ENCODE measurements around the gene UROS. TPM values are rescaled to one million over a fixed set of nuclear protein-coding genes. Genes with fewer than 3 reads are reported as not detected.

UROS gene
- total and polyA plus RNA-seq, 2 donors (not counting 3 experiments of a cell fraction or from before 2014, with no cell fraction given), result 38.4 to 42.0 TPM

DNA sequence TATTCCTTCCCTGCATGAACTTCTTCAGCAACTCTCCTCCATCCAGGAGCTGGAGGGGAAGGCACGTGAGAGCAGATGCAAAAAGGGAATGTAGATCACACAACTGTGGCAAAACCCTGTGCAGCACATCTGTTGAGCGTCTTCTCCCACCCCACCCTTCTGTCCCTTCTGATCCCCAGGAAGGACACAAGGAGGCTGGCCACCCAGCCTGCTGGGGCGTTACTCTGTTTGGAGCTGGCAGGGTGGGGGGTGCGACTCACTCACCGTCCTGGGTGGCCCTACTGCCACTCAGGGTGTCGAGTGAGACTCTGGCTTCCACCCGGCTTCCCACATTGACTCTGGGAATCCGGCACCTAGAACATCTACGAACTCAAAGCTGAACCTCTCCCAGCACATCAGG, 37.3 kb downstream of the UROS start:
- ChIA-PET CTCF (no interaction called here), POLR2A (no interaction called here)
- no TSS peak for BruUV-seq (replicated peaks)
- no peaks in the 10 kb centered on the region for H3K9me1 ChIP-seq (replicated peaks; ENCODE audit: control insufficient read depth, extremely low read depth, insufficient read depth, low read length)
- FAIRE-seq (no peak), DNase-seq (ENCODE audit: low read depth, low spot score) (no peak)
- no peaks in the 10 kb centered on the region for H4K20me1 ChIP-seq (replicated peaks; ENCODE audit: control insufficient read depth, extremely low read depth, insufficient read depth, low read length)
- no peak overlapping the region for H3K9ac ChIP-seq (replicated peaks; ENCODE audit: extremely low read depth, insufficient read depth, low read length)
- H3K4me3 ChIP-seq (replicated peaks in 1 of 3; ENCODE audit: insufficient read depth in 1 of 3, low read depth in 1 of 3, low read length in 3 of 3), result no peak overlapping the region
- no peaks in the 10 kb centered on the region for H3K4me1 ChIP-seq (ENCODE audit: control insufficient read depth, extremely low read depth, insufficient read depth, low read length)
- TF ChIP-seq POLR2A (IDR thresholded peaks at IDR 0.05; ENCODE audit: low read depth, low read length), result no peak
- TF ChIP-seq EZH2 (IDR thresholded peaks at IDR 0.05; ENCODE audit: borderline replicate concordance, low read depth, low read length, severe bottlenecking), result no peak
- TF ChIP-seq, protein P1, sequence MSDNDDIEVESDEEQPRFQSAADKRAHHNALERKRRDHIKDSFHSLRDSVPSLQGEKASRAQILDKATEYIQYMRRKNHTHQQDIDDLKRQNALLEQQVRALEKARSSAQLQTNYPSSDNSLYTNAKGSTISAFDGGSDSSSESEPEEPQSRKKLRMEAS (IDR thresholded peaks at IDR 0.05; ENCODE audit: insufficient read depth, insufficient read length), result no peak
- TF ChIP-seq, protein P2, sequence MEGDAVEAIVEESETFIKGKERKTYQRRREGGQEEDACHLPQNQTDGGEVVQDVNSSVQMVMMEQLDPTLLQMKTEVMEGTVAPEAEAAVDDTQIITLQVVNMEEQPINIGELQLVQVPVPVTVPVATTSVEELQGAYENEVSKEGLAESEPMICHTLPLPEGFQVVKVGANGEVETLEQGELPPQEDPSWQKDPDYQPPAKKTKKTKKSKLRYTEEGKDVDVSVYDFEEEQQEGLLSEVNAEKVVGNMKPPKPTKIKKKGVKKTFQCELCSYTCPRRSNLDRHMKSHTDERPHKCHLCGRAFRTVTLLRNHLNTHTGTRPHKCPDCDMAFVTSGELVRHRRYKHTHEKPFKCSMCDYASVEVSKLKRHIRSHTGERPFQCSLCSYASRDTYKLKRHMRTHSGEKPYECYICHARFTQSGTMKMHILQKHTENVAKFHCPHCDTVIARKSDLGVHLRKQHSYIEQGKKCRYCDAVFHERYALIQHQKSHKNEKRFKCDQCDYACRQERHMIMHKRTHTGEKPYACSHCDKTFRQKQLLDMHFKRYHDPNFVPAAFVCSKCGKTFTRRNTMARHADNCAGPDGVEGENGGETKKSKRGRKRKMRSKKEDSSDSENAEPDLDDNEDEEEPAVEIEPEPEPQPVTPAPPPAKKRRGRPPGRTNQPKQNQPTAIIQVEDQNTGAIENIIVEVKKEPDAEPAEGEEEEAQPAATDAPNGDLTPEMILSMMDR (IDR thresholded peaks at IDR 0.05; ENCODE audit: extremely low read depth in 1 of 2, insufficient read depth in 1 of 2, low read depth in 1 of 2, low read length in 2 of 2), result no peak
- no peak for TF ChIP-seq POLR2AphosphoS5 (IDR thresholded peaks at IDR 0.05; ENCODE audit: insufficient read depth, low read depth, low read length)
- no peak for TF ChIP-seq GATA2 (IDR thresholded peaks at IDR 0.05; ENCODE audit: insufficient read depth, insufficient read length, low read depth, low read length)
- TF ChIP-seq MYC (IDR thresholded peaks at IDR 0.05; ENCODE audit: low read depth, low read length), result no peak
- no peak for TF ChIP-seq JUN (IDR thresholded peaks at IDR 0.05; ENCODE audit: borderline replicate concordance, insufficient read depth, insufficient read length, low read depth)
- no peak for TF ChIP-seq FOS (IDR thresholded peaks at IDR 0.05; ENCODE audit: borderline replicate concordance, insufficient read depth, low read length)
- no peaks in the 10 kb centered on the region for H3K9me3 ChIP-seq (replicated peaks; ENCODE audit: control insufficient read depth, insufficient read depth, low read length)
- no peaks in the 10 kb centered on the region for H3K79me2 ChIP-seq (ENCODE audit: control insufficient read depth, insufficient read depth, low read length)
- dilution Hi-C loops (cut with MboI; ENCODE audit: extremely low pct_ligation_motif_present, low sequenced_read_pairs), result no loop called here
- H3K27me3 ChIP-seq (ENCODE audit: control insufficient read depth in 2 of 2, insufficient read depth in 2 of 2, low read length in 2 of 2), result no peaks in the 10 kb centered on the region
- intact Hi-C loops (cut with micrococcal nuclease), result no loop called here
- no peak overlapping the region for H3K27ac ChIP-seq (ENCODE audit: insufficient read depth, low read depth, low read length)
- H2AFZ ChIP-seq (ENCODE audit: low read depth, low read length), result no peak overlapping the region
- H3K36me3 ChIP-seq (ENCODE audit: control insufficient read depth in 2 of 2, extremely low read depth in 1 of 2, insufficient read depth in 2 of 2, low read length in 2 of 2), result no peaks in the 10 kb centered on the region
- H3K4me2 ChIP-seq (ENCODE audit: insufficient read depth, low read length), result no peak overlapping the region

All from endothelial cell of umbilical vein (primary cell).